Psoas muscle (tissue), 8 donors: ENCODE results near the gene NYAP2. TPM values are rescaled to one million over a fixed set of nuclear protein-coding genes. Genes with fewer than 3 reads are reported as not detected.
A peak's percentile ranks its signal among the peaks of the same experiment; 100 is the strongest.

Experiments
- ATAC-seq, 4 donors: fragments of 200-7000 bp; cut with Tn5 transposase; one replicate each; pipeline ENCODE4 v1.9.1; 2020; ENCODE audit warnings: moderate library complexity in 3 of 4, mild to moderate bottlenecking in 2 of 4
- DNase-seq, 2 donors: peaks; one replicate each; pipeline ENCODE4 v3.0.0-alpha.2; 2020
- H3K27ac ChIP-seq: fragments of 200-600 bp; one replicate; pipeline ENCODE4 v1.8.0; 2022
- H3K27me3 ChIP-seq, 3 donors: fragments of 200-600 bp in 1 of 3; one replicate each; pipeline versions ENCODE4 v1.6.1 to v1.8.0; 2013 to 2022; ENCODE audit warnings: low read length in 2 of 3, mild to moderate bottlenecking in 2 of 3, moderate library complexity in 1 of 3; ENCODE audit not compliant: insufficient read depth in 3 of 3
- H3K36me3 ChIP-seq, 2 donors: fragments of 200-600 bp in 1 of 2; one replicate each; pipeline versions ENCODE4 v1.6.1 to v1.8.0; 2013 to 2022; ENCODE audit warnings: low read depth in 1 of 2, mild to moderate bottlenecking in 1 of 2, moderate library complexity in 1 of 2; ENCODE audit not compliant: insufficient read depth in 1 of 2
- H3K4me1 ChIP-seq: fragments of 200-600 bp; one replicate; pipeline ENCODE4 v1.8.0; 2022
- H3K4me3 ChIP-seq: fragments of 200-600 bp; one replicate; pipeline ENCODE4 v1.8.0; 2022; ENCODE audit warnings: mild to moderate bottlenecking
- H3K9me3 ChIP-seq: fragments of 200-600 bp; one replicate; pipeline ENCODE4 v1.8.0; 2022
- WGBS, 3 donors: extraction: QIAGEN DNeasy Blood & Tissue Kit; methylation state at CpG; one replicate each; pipeline versions ENCODE4 v1.1.6 to v1.1.7; 2013; 5-methylcytosine and 5-hydroxymethylcytosine counted together
- intact Hi-C, 2 donors: fragments of 100-400 bp; cut with DNase I; formaldehyde crosslinking; loops; one replicate each; pipeline versions ENCODE4 v1.11.0 to v1.14.2; 2022
- polyA plus RNA-seq, 3 donors: library from polyadenylated mRNA; stranded (reverse); fragments of 200-250 nt; gene quantifications; one replicate each; pipeline ENCODE4 v1.2.3, GENCODE V29; 2013
- total RNA-seq, 4 donors: library from RNA; stranded (reverse); fragmentation: NEBNext Ultra II Directional in 2 of 4; extraction: Animal tissue kit (Norgen Biotek cat#: 25700) in 2 of 4; gene quantifications; one replicate each; pipeline versions ENCODE4 v1.2.1 to v1.2.4, GENCODE V29; 2021 to 2023
- TF ChIP-seq, protein P1 (sequence below): fragments of 200-600 bp; IDR thresholded peaks from one replicate; pipeline ENCODE4 v1.8.0; 2022; ENCODE audit warnings: antibody characterized with exemption
- donor health status: healthy with polysubstance abuse.
- donor health status: DM: no; HTN: no; CAD: no; lungs with moderate emphysema.
- donor health status: Bipolar disorder and iron deficiency.
- donor health status: healthy.
- donor health status: DM: yes; HTN: yes; CAD: no.
- donor health status: DM: no; HTN: no; CAD: no.
- donor health status: DM: no; HTN: no; CAD: no.
- donor health status: DM: yes; HTN: yes; CAD: no.

The NYAP2 gene
- total and polyA plus RNA-seq, 7 donors: 0.03 to 5.0 (median 0.90) TPM

DNA sequence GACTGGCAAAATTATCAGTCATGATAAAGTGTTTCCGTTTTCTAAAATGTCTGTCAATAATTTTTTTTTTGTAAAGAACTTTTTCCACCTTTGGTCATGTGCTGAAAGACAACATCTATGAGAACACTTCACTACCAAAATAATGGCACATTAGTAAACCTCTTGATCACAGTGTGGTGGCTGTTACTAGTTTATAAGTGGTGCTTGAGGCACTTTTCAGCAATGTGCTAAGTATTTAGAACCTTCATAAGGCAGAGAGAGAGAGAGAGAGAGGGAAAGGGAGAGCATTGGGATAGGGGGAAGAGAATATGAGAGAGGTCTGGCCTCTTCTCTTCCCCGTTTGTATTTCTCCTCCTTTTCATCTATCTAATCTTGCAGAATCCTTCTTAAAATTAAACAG lies 1.1 kb upstream of the NYAP2 start:
- no peaks in the 10 kb centered on the region for H3K9me3 ChIP-seq
- WGBS, 3 donors: 60 to 65% (median 63%) methylated on average over 2 of the region's 2 CpGs

GRCh38 chr2:225400060-225400511 lies 576 bp downstream of the NYAP2 start:
- Histone ChIP-seq H3K4me3 (no peak overlapping the region), H3K27me3 (no peaks in the 10 kb centered on the region), H3K9me3 (no peaks in the 10 kb centered on the region), H3K4me1 (no peaks in the 10 kb centered on the region), H3K36me3 (no peaks in the 10 kb centered on the region), H3K27ac (no peak overlapping the region)
- ATAC-seq (no peak), DNase-seq (peak in 1 of 2 donors; percentile 13)
- 10 to 14% (median 11%) methylated on average over 8 of the region's 8 CpGs for WGBS, 3 donors
- TF ChIP-seq, protein P1, sequence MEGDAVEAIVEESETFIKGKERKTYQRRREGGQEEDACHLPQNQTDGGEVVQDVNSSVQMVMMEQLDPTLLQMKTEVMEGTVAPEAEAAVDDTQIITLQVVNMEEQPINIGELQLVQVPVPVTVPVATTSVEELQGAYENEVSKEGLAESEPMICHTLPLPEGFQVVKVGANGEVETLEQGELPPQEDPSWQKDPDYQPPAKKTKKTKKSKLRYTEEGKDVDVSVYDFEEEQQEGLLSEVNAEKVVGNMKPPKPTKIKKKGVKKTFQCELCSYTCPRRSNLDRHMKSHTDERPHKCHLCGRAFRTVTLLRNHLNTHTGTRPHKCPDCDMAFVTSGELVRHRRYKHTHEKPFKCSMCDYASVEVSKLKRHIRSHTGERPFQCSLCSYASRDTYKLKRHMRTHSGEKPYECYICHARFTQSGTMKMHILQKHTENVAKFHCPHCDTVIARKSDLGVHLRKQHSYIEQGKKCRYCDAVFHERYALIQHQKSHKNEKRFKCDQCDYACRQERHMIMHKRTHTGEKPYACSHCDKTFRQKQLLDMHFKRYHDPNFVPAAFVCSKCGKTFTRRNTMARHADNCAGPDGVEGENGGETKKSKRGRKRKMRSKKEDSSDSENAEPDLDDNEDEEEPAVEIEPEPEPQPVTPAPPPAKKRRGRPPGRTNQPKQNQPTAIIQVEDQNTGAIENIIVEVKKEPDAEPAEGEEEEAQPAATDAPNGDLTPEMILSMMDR: no peak
- intact Hi-C loops: no loop called here

More for the DNA sequence above, 1.1 kb upstream of the NYAP2 start:
- H3K4me3 ChIP-seq: no peak overlapping the region
- H3K36me3 ChIP-seq: no peaks in the 10 kb centered on the region
- no peak for ATAC-seq
- intact Hi-C loops: no loop called here
- TF ChIP-seq, protein P1: no peak
- H3K27ac ChIP-seq: no peak overlapping the region
- no peaks in the 10 kb centered on the region for H3K27me3 ChIP-seq
- no peak for DNase-seq
- H3K4me1 ChIP-seq: no peaks in the 10 kb centered on the region

- DNase-seq: no peak
- Histone ChIP-seq H3K27ac (no peak overlapping the region), H3K36me3 (no peaks in the 10 kb centered on the region), H3K4me3 (no peak overlapping the region), H3K4me1 (no peaks in the 10 kb centered on the region), H3K27me3 (no peaks in the 10 kb centered on the region), H3K9me3 (no peaks in the 10 kb centered on the region)
- WGBS, 3 donors: 71 to 73% (median 72%) methylated on average over 9 of the region's 9 CpGs
- intact Hi-C loops: no loop called here
- TF ChIP-seq, protein P1: no peak
- ATAC-seq: no peak
These were observed 1.3 kb downstream of the NYAP2 start for GRCh38 chr2:225400546-225401400.

DNA sequence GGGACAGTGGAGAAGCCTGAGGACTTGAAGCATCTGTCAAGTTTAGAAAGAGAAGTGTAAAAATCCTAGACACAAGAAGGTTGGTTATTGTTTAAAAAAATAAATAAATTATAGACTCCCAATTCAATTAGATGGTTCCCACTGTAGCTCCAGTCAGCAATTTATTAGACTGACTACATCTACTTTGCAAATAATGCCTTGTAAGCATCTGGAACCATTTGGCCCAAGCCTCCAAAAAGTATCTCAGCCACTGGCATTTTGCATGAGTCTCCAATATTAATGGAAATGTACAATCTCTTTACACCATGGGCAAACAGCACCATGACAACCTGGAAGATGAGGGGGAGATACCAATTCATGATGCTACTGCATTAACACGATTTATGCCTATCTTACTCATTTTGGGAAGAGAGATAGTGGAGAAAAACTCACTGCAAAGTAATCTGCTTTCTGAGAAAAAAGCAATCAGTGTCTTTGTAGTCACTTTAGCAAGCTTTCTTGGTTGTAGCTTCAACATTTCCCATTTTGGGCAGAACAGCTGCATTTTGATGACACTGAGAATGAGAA lies 2.8 kb downstream of the NYAP2 start:
- H3K4me3 ChIP-seq: no peak overlapping the region
- H3K4me1 ChIP-seq: no peaks in the 10 kb centered on the region
- no peaks in the 10 kb centered on the region for H3K9me3 ChIP-seq
- 39 to 64% (median 47%) methylated on average over 1 of the region's 1 CpG for WGBS, 3 donors
- ATAC-seq (no peak), DNase-seq (no peak)
- TF ChIP-seq, protein P1: no peak
- H3K27me3 ChIP-seq: no peaks in the 10 kb centered on the region
- H3K36me3 ChIP-seq: no peaks in the 10 kb centered on the region
- intact Hi-C loops: no loop called here
- no peak overlapping the region for H3K27ac ChIP-seq
